ENCODE data around the gene KLF15. TPM values are rescaled to one million over a fixed set of nuclear protein-coding genes. Genes with fewer than 3 reads are reported as not detected.

The KLF15 gene
- total RNA-seq, 3 donors from 2014 or later (not counting 1 experiment from before 2014, with no cell fraction given): 0.23 to 0.38 (median 0.36) TPM

GRCh38 chr3:126293370-126294082 is 63.7 kb downstream of the KLF15 start:
- Mint-ChIP-seq H3K36me3 (no peaks in the 10 kb centered on the region), H3K4me1 (no peaks in the 10 kb centered on the region), H3K9me3 (no peaks in the 10 kb centered on the region), H3K4me3 (no peak overlapping the region), H3K27ac (no peak overlapping the region), H3K27me3 (ENCODE audit: low read depth in 2 of 2) (peaks cover 18 to 28% of the 10 kb centered on the region in 2 donors)
- ATAC-seq (peak in 1 of 3 donors; percentile 6), DNase-seq (no peak)
- Histone ChIP-seq H3K9me3 (ENCODE audit: control insufficient read depth, insufficient read depth, low read length) (no peaks in the 10 kb centered on the region), H3K27ac (ENCODE audit: low read length) (no peak overlapping the region), H3K4me3 (ENCODE audit: low read length) (no peak overlapping the region), H3K4me1 (ENCODE audit: control insufficient read depth, insufficient read depth, low read length) (no peaks in the 10 kb centered on the region), H3K36me3 (ENCODE audit: control insufficient read depth, insufficient read depth, low read length) (no peaks in the 10 kb centered on the region), H3K27me3 (ENCODE audit: control insufficient read depth, insufficient read depth, low read length) (peaks cover 3% of the 10 kb centered on the region)
- TF ChIP-seq CTCF (IDR thresholded peaks at IDR 0.05): no peak
- intact Hi-C loops (cut with micrococcal nuclease): no loop called here
- WGBS (ENCODE audit: insufficient coverage): 78% methylated on average over 17 of the region's 17 CpGs

Other genes with a start within 250 kb of the KLF15 start
- gene ALDH1L1, start 176.8 kb downstream of the KLF15 start, total RNA-seq: not detected
- not detected for gene CFAP100, start 37.5 kb upstream of the KLF15 start, total RNA-seq
- gene ZXDC, start 118.5 kb upstream of the KLF15 start, total RNA-seq: 10 to 100 TPM; 56.1 to 70.2 (median 68.4) TPM
- gene UROC1, start 160.4 kb upstream of the KLF15 start, total RNA-seq: not detected
- gene CHST13, start 166.7 kb upstream of the KLF15 start, total RNA-seq: under 1 TPM in 2 of 3 donors, not detected in 1; 0.19 to 0.20 TPM
- not detected for gene C3orf22, start 201.5 kb upstream of the KLF15 start, total RNA-seq